ENCODE data around the gene ZSWIM5. TPM values are rescaled to one million over a fixed set of nuclear protein-coding genes. Genes with fewer than 3 reads are reported as not detected.
"Not testable (repeated sequence)": the region's sequence is repeated elsewhere in the genome, so short reads cannot be mapped to it uniquely, and the experiment has no call there.

Gene ZSWIM5
- total and polyA plus RNA-seq, 5 experiments from 2014 or later: 0.57 to 1.2 (median 0.85) TPM

GRCh38 chr1:45122724-45123123 is 83.7 kb downstream of the ZSWIM5 start:
- POLR2A ChIA-PET: no interaction called here
- H3K9me3 Mint-ChIP-seq: no peaks in the 10 kb centered on the region
- no peak for DNase-seq
- no peaks in the 10 kb centered on the region for H3K36me3 Mint-ChIP-seq
- no peak for ATAC-seq
- no peak overlapping the region for H3K4me3 Mint-ChIP-seq
- H3K27me3 Mint-ChIP-seq: peaks cover 0 to 17% (median 3%) of the 10 kb centered on the region in 5 donors
- H3K4me1 Mint-ChIP-seq: peaks cover under 1 to 8% (median 4%) of the 10 kb centered on the region in 4 donors
- no peak overlapping the region for H3K27ac Mint-ChIP-seq

DNA sequence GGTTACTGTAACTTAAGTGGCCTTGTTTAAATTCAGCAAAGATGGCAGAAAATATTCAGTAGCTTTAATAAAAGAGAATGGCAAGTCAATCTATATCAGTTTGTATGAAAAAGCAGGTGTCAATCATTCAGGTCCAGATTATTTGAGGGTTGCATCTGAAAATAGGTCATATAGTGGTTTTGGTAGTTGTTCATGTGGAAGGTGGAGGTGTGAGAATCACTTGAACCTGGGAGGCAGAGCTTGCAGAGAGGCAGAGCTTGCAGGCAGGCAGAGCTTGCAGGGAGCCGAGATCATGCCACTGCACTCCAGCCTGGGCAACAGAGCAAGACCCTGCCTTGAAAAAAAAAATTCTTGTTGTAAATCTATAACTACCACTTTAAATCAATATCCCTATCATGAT is 88.6 kb downstream of the ZSWIM5 start:
- H3K36me3 Mint-ChIP-seq: no peaks in the 10 kb centered on the region
- POLR2A ChIA-PET: no interaction called here
- peaks cover 0 to 17% (median 3%) of the 10 kb centered on the region in 5 donors for H3K27me3 Mint-ChIP-seq
- peak overlapping the region in 7 of 10 donors; percentile 11 to 70 (median 52) for H3K27ac Mint-ChIP-seq
- H3K9me3 Mint-ChIP-seq: no peaks in the 10 kb centered on the region
- H3K4me1 Mint-ChIP-seq: peaks cover 14 to 35% (median 27%) of the 10 kb centered on the region in 4 donors
- ATAC-seq (no peak), DNase-seq (no peak)
- H3K4me3 Mint-ChIP-seq: peak overlapping the region in 1 of 10 donors; percentile 27

GRCh38 chr1:45116820-45117219 is 89.6 kb downstream of the ZSWIM5 start:
- no peak for ATAC-seq
- POLR2A ChIA-PET: interaction anchor here (0.9 kb wide), 1 partner anchor 1199 kb away, joined by 3 read pairs; no protein-coding TSS in a partner anchor
- H3K36me3 Mint-ChIP-seq: no peaks in the 10 kb centered on the region
- H3K27ac Mint-ChIP-seq: peak overlapping the region in 9 of 10 donors; percentile 3 to 77 (median 71)
- H3K4me3 Mint-ChIP-seq: peak overlapping the region in 8 of 10 donors; percentile 48 to 69 (median 59)
- H3K27me3 Mint-ChIP-seq: peaks cover 0 to 13% (median 3%) of the 10 kb centered on the region in 5 donors
- peaks cover 14 to 35% (median 27%) of the 10 kb centered on the region in 4 donors for H3K4me1 Mint-ChIP-seq
- no peaks in the 10 kb centered on the region for H3K9me3 Mint-ChIP-seq
- no peak for DNase-seq

- H3K36me3 Mint-ChIP-seq: peaks cover 0 to 4% (median 2%) of the 10 kb centered on the region in 3 donors
- POLR2A ChIA-PET: interaction anchor here (0.9 kb wide), 1 partner anchor 1199 kb away, joined by 3 read pairs; no protein-coding TSS in a partner anchor
- DNase-seq (peak in 3 of 10 donors; percentile 17 to 31 (median 22)), ATAC-seq (peak; percentile 65 to 71)
- peaks cover 14 to 35% (median 27%) of the 10 kb centered on the region in 4 donors for H3K4me1 Mint-ChIP-seq
- H3K9me3 Mint-ChIP-seq: no peaks in the 10 kb centered on the region
- peak overlapping the region in 9 of 10 donors; percentile 48 to 69 (median 61) for H3K4me3 Mint-ChIP-seq
- peaks cover 0 to 8% (median 2%) of the 10 kb centered on the region in 5 donors for H3K27me3 Mint-ChIP-seq
- peak overlapping the region; percentile 3 to 77 (median 70) for H3K27ac Mint-ChIP-seq
Observed at GRCh38 chr1:45116340-45116739, 90.1 kb downstream of the ZSWIM5 start.

DNA sequence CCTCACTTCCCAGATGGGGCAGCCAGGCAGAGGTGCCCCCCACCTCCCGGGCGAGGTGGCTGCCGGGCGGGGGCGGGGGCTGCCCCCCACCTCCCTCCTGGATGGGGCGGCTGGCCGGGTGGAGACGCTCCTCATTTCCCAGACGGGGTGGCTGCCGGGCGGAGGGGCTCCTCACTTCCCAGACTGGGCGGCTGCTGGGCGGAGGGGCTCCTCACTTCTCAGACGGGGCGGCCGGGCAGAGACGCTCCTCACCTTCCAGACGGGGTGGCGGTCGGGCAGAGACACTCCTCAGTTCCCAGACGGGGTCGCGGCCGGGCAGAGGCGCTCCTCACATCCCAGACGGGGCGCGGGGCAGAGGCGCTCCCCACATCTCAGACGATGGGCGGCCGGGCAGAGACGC is 91.2 kb downstream of the ZSWIM5 start:
- H3K36me3 Mint-ChIP-seq, ATAC-seq, DNase-seq, H3K27me3 Mint-ChIP-seq, POLR2A ChIA-PET, H3K9me3 Mint-ChIP-seq, H3K4me3 Mint-ChIP-seq: not testable (repeated sequence)
- peaks cover 14 to 35% (median 27%) of the 10 kb centered on the region in 4 donors for H3K4me1 Mint-ChIP-seq
- H3K27ac Mint-ChIP-seq: peak overlapping the region in 1 of 10 donors; percentile 49

GRCh38 chr1:45112661-45113060 is 93.7 kb downstream of the ZSWIM5 start:
- peaks cover 12 to 27% (median 22%) of the 10 kb centered on the region in 4 donors for H3K4me1 Mint-ChIP-seq

GRCh38 chr1:45111239-45111638 is 95.2 kb downstream of the ZSWIM5 start:
- Mint-ChIP-seq H3K27me3 (no peaks in the 10 kb centered on the region), H3K4me1 (peaks cover 2 to 13% (median 7%) of the 10 kb centered on the region in 4 donors), H3K4me3 (no peak overlapping the region), H3K36me3 (peaks cover 0 to 4% (median 2%) of the 10 kb centered on the region in 3 donors), H3K9me3 (no peaks in the 10 kb centered on the region), H3K27ac (no peak overlapping the region)
- no peak for ATAC-seq
- no peak for DNase-seq
- POLR2A ChIA-PET: no interaction called here

More at GRCh38 chr1:45112661-45113060, 93.7 kb downstream of the ZSWIM5 start:
- ATAC-seq (no peak), DNase-seq (no peak)
- POLR2A ChIA-PET: no interaction called here
- Mint-ChIP-seq H3K27me3 (no peaks in the 10 kb centered on the region), H3K9me3 (no peaks in the 10 kb centered on the region), H3K36me3 (peaks cover 0 to 4% (median 2%) of the 10 kb centered on the region in 3 donors), H3K4me3 (no peak overlapping the region), H3K27ac (no peak overlapping the region)

- Mint-ChIP-seq H3K4me3 (no peak overlapping the region), H3K9me3 (no peaks in the 10 kb centered on the region), H3K27me3 (no peaks in the 10 kb centered on the region), H3K36me3 (peaks cover 0 to 4% (median 2%) of the 10 kb centered on the region in 3 donors), H3K27ac (no peak overlapping the region), H3K4me1 (peaks cover 0 to 6% (median under 1%) of the 10 kb centered on the region in 4 donors)
- DNase-seq: no peak
- POLR2A ChIA-PET: no interaction called here
- ATAC-seq: no peak
Observed at GRCh38 chr1:45107782-45108181, 98.6 kb downstream of the ZSWIM5 start.

- not testable (repeated sequence) for H3K27me3 Mint-ChIP-seq, H3K9me3 Mint-ChIP-seq, DNase-seq, H3K4me1 Mint-ChIP-seq, ATAC-seq, H3K4me3 Mint-ChIP-seq, H3K27ac Mint-ChIP-seq, H3K36me3 Mint-ChIP-seq
- POLR2A ChIA-PET: interaction anchor here (0.7 kb wide), 1 partner anchor 73 kb away, joined by 3 read pairs; no protein-coding TSS in a partner anchor
Observed at GRCh38 chr1:45106864-45107263, 99.5 kb downstream of the ZSWIM5 start.

GRCh38 chr1:45106156-45106545 is 100.3 kb downstream of the ZSWIM5 start:
- H3K4me3 Mint-ChIP-seq, H3K4me1 Mint-ChIP-seq, DNase-seq, H3K36me3 Mint-ChIP-seq, H3K27me3 Mint-ChIP-seq, POLR2A ChIA-PET, H3K9me3 Mint-ChIP-seq, ATAC-seq, H3K27ac Mint-ChIP-seq: not testable (repeated sequence)

GRCh38 chr1:45105486-45106155 is 100.8 kb downstream of the ZSWIM5 start:
- H3K27me3 Mint-ChIP-seq, DNase-seq, POLR2A ChIA-PET, H3K4me3 Mint-ChIP-seq, H3K27ac Mint-ChIP-seq, H3K4me1 Mint-ChIP-seq, ATAC-seq, H3K9me3 Mint-ChIP-seq, H3K36me3 Mint-ChIP-seq: not testable (repeated sequence)

GRCh38 chr1:45103534-45103933 is 102.9 kb downstream of the ZSWIM5 start:
- DNase-seq (no peak), ATAC-seq (no peak)
- Mint-ChIP-seq H3K9me3 (no peaks in the 10 kb centered on the region), H3K27me3 (peaks cover 0 to 4% (median 0%) of the 10 kb centered on the region in 5 donors), H3K36me3 (no peaks in the 10 kb centered on the region), H3K4me3 (no peak overlapping the region), H3K4me1 (peaks cover 0 to 6% (median 3%) of the 10 kb centered on the region in 4 donors), H3K27ac (no peak overlapping the region)
- POLR2A ChIA-PET: no interaction called here

- H3K27ac Mint-ChIP-seq: no peak overlapping the region
- DNase-seq (no peak), ATAC-seq (no peak)
- no peaks in the 10 kb centered on the region for H3K36me3 Mint-ChIP-seq
- peaks cover 0 to 6% (median 3%) of the 10 kb centered on the region in 4 donors for H3K4me1 Mint-ChIP-seq
- H3K27me3 Mint-ChIP-seq: peaks cover 0 to 11% (median 0%) of the 10 kb centered on the region in 5 donors
- POLR2A ChIA-PET: no interaction called here
- H3K9me3 Mint-ChIP-seq: no peaks in the 10 kb centered on the region
- no peak overlapping the region for H3K4me3 Mint-ChIP-seq
Observed at GRCh38 chr1:45101947-45102346, 104.5 kb downstream of the ZSWIM5 start.

Data from naive thymus-derived CD8-positive, alpha-beta T cell (primary cell).